ENCODE measurements around the gene BMPR1B. TPM values are rescaled to one million over a fixed set of nuclear protein-coding genes. Genes with fewer than 3 reads are reported as not detected.

The BMPR1B gene
- total RNA-seq, 1 donor from 2014 or later, result not detected

- intact Hi-C loops (cut with micrococcal nuclease), result no loop called here
Measured at GRCh38 chr4:95084584-95084983, 326.8 kb downstream of the BMPR1B start.

- intact Hi-C loops (cut with micrococcal nuclease), result no loop called here
Measured at GRCh38 chr4:95085124-95085833, 327.5 kb downstream of the BMPR1B start.

DNA sequence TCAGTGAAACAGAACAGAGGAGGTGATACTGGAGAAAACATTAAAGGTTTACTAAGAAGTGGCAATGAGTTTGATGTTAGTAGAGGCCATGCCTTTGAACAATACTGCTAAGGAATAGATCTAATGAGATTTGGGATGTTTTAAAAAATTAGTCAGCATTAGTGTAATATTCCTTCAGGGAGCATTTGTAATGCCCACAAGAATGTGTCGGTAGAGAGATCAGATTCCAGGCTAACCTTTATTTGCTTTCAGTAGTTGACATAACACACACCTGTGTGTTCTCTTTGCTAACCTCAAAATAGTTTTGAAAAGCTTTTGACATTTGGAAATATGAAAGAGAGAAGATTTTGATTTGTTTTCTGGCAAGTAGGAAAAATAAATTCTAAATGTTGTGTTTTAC, 328.8 kb downstream of the BMPR1B start:
- intact Hi-C loops (cut with micrococcal nuclease), result no loop called here

DNA sequence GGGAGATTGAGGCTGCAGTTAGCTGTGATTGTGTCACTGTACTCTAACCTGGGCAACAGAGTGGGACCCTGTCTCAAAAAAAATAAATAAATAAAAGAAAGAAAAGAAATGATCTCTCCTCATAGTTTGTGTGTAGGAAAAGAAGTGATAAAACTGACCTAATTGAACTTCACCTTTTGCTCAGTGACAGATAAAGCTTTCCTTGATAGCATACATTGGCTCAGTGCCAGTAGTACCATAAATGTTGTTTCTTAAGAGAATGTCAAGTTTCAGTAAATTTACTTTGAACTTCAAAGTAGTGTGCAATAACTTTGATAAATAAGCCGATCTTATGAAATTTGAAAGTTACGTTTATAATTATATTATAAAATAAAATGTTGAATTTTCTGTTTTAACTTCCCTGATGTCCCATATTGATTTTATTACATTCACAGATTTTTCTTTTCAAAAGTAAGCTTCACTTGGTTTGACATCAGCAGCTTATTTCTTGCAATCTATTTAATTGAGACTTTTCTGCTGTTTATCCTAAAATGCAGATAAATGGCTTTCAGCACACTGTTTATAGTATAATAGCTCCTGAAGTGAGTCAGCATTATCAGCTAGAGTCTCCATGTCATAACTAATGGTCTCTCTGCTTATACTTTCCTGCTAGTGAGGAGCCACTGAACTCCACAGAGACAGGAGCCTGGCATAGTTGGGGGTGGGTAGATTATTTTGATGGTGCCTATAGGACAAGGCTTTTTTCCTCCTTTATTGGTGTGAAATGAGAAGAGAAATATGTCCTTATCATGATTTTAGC, 330.1 kb downstream of the BMPR1B start:
- intact Hi-C loops (cut with micrococcal nuclease), result no loop called here

DNA sequence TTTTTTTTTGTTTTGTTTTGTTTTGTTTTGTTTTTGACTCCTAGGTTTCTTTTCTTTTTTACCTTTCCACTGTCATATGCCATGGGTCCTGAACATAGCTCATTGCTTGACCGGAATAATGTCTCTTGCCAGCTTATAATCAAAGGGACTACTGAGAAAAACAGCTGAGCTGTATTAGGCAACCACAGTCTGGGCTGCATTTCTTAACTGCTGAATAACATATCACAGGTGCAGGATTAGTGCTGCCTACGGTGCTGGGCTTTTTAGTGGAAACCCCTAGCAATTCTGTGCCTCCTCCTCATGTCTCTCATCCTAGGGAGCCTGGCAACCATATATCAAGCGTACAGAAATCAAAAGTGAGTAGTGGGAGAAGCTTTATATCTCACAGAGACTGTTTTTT, 333.5 kb downstream of the BMPR1B start:
- intact Hi-C loops (cut with micrococcal nuclease), result no loop called here

- intact Hi-C loops (cut with micrococcal nuclease), result no loop called here
Measured at GRCh38 chr4:95092766-95093165, 335.0 kb downstream of the BMPR1B start.

- intact Hi-C loops (cut with micrococcal nuclease), result no loop called here
Measured at GRCh38 chr4:95093460-95093859, 335.7 kb downstream of the BMPR1B start.

DNA sequence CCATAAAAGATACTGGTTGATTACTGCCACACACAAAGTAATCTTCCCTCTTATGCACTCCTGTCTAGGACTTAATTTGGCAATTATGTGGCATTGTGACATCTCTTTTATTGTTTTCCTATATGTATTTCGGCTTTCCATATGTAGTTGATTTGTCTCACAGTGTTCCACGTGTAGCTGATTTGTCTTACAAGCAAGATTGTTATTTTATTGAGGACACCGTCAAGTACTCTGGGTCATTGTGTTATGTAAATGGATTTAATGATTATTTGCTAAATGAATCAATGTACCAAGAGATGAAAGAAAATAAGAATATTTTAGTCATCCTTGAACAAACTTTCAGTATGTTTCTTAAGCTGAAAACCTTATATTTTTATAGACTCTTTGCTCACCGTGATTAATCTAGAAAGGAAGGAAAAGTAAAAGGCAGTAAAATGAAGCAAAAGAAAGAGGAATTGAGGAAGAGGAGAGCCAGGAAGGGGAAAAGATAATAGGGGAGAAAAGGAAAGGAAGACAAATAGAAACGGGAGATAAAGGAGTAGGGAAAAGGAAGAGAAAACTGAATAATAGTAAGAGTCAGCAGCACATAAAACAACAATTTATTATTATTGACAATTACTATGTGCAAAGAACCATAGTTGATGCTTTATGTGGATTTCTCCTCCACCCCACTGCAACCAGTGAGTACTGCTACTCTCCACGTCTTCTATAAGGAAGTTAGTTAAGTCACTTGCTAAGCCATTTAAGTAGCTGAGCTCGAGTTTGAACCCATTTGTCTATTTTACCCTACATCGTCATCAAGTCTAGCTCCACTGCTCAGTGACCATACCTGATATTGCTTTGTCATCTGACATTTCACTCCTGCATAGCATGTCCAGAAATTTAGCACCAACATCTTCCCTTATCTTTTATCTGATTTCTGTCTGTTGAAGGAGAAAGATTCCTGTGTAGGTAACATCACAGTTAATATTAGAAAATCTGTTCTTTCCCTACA, 336.5 kb downstream of the BMPR1B start:
- intact Hi-C loops (cut with micrococcal nuclease), result no loop called here

GRCh38 chr4:95095348-95095974, 337.7 kb downstream of the BMPR1B start:
- intact Hi-C loops (cut with micrococcal nuclease), result loop anchor here (1.0 kb wide), 1 partner anchor 474 kb away; no protein-coding TSS in a partner anchor

DNA sequence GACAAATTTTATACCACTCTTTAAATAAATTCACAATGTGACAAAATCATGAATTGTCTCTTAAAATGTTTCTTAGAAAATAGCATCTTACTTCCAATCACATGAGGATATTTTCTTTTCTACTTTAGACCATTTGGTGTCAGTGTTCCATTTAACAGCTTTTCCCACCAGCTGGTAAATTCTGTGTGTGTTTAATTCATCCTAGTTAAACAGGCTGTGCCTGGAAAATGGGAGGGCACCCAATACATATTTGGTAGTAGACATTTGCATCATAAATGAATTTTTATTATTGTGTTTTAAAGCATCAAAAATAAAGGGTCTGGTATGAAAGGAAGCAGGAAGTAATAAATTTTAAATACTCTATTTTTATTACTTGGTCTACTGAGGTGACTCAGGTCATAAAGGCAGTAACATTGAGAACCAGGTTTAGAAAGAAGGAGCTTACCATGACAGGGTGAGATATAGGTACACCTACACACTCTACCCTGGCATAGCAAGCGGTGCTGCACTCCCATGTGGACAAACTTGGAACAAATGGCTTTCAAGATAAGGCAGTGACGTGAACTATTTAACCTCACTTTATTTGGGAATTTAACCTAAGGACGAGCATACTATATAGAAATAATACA, 344.5 kb downstream of the BMPR1B start:
- intact Hi-C loops (cut with micrococcal nuclease), result no loop called here

DNA sequence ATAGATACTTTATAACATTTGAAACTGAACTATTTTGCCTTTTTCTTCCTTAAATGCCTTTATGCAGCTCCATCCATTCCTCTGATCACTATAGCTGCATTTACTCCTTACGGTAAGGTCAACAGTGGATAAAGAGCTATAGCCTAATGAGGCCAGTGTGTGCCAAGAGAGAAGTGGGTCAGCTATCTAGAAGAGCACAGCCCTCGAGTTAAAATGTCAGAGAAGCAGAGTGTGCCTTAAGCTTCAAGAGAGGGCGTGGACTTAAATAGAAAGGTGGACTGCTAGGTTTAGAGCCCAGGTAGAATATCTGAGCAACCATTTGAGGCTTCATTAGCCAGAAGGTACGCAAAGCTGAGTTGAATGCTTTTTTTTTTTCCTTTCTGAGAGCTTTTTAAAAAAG, 347.4 kb downstream of the BMPR1B start:
- intact Hi-C loops (cut with micrococcal nuclease), result no loop called here

GRCh38 chr4:95105983-95106382, 348.2 kb downstream of the BMPR1B start:
- intact Hi-C loops (cut with micrococcal nuclease), result no loop called here

DNA sequence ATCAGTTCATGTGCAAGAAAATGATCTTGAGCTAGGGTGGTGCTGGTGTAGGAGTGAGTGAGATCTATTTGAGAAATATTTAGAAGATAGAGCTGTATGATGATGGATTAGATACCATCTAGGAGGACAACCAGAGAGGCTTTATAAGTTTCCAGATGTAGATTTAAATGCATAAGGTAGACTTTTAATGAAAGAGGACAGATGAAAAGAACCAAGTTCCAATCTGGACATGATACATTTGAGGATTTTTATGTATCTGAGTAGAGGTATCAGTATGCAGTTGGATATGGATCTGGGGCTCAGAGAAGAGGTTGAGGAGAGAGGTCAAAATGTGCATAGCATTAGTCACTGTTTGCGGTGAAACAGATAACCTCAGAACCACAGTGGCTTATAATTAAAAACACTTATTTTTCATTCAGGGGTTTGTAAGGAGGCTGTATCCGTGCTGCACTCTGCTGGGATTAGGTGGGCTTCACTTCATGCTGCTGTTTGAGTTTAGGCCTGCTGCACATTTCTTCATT, 348.7 kb downstream of the BMPR1B start:
- intact Hi-C loops (cut with micrococcal nuclease), result no loop called here

- intact Hi-C loops (cut with micrococcal nuclease), result no loop called here
Measured at GRCh38 chr4:95107004-95107403, 349.2 kb downstream of the BMPR1B start.

DNA sequence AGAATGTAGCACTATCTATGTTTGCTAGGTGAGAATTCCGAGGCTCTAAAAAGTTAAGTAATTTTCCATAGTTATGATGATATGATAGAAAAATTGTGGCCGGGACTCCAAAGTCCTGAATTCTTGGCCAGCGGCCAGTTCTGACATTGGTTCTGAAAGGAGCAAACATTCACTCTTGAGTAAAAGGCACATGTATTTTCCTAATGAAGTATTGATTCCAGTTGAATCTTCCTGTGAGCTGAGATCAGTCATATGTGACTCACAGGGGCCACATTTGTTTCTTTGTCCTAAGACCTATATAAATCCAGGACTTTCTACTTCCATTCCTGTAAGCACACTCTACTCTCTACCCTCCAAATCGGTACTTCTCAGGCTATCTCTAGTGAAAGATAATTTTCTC, 349.9 kb downstream of the BMPR1B start:
- intact Hi-C loops (cut with micrococcal nuclease), result no loop called here

- intact Hi-C loops (cut with micrococcal nuclease), result no loop called here
Measured at GRCh38 chr4:95108883-95109421, 351.2 kb downstream of the BMPR1B start.

- intact Hi-C loops (cut with micrococcal nuclease), result no loop called here
Measured at GRCh38 chr4:95114521-95114920, 356.8 kb downstream of the BMPR1B start.

- intact Hi-C loops (cut with micrococcal nuclease), result no loop called here
Measured at GRCh38 chr4:95118497-95118896, 360.7 kb downstream of the BMPR1B start.

GRCh38 chr4:95120456-95120855, 362.7 kb downstream of the BMPR1B start:
- intact Hi-C loops (cut with micrococcal nuclease), result no loop called here

GRCh38 chr4:95122001-95122400, 364.2 kb downstream of the BMPR1B start:
- intact Hi-C loops (cut with micrococcal nuclease), result no loop called here

Data from T-helper 2 cell treated with Interferon-gamma antibody and Interleukin-4, amounts not matched to agents 100 ng/mL and 5 ng/mL, for 36 hours (primary cell).